ENCODE measurements around the gene GRID1. TPM values are rescaled to one million over a fixed set of nuclear protein-coding genes. Genes with fewer than 3 reads are reported as not detected.

Gene GRID1
- total and polyA plus RNA-seq, 9 of the 15 experiments (the other 6 are each of a cell fraction or from before 2014, with no cell fraction given) = 0.01 to 7.2 (median 1.2) TPM

- Histone ChIP-seq H3K9ac (ENCODE audit: insufficient read depth in 1 of 2, low read depth in 2 of 2, low read length in 2 of 2) (no peak overlapping the region), H4K20me1 (replicated peaks; ENCODE audit: control insufficient read depth, insufficient read depth, low read length) (no peaks in the 10 kb centered on the region), H3K4me2 (ENCODE audit: insufficient read depth, low read length) (no peak overlapping the region), H3K9me1 (ENCODE audit: control insufficient read depth, insufficient read depth, low read length) (no peaks in the 10 kb centered on the region), H2AFZ (ENCODE audit: low read depth, low read length) (no peak overlapping the region), H3K27ac (ENCODE audit: extremely low read depth, low read depth, low read length) (no peak overlapping the region), H3K36me3 (ENCODE audit: control insufficient read depth, insufficient read depth, low read length) (no peaks in the 10 kb centered on the region), H3K27me3 (ENCODE audit: control insufficient read depth in 2 of 2, insufficient read depth in 2 of 2, low read length in 2 of 2) (peaks cover 6 to 60% of the 10 kb centered on the region in 2 experiments; a peak in 3 of 5 replicates), H3K4me1 (replicated peaks in 1 of 2; ENCODE audit: control insufficient read depth in 2 of 2, insufficient read depth in 2 of 2, low read length in 2 of 2) (no peaks in the 10 kb centered on the region), H3K4me3 (no peak overlapping the region), H3K9me3 (replicated peaks; ENCODE audit: control insufficient read depth, insufficient read depth, low read depth, low read length) (no peaks in the 10 kb centered on the region), H3K79me2 (ENCODE audit: control insufficient read depth, insufficient read depth, low read length) (no peaks in the 10 kb centered on the region)
- TF ChIP-seq HNRNPL (IDR thresholded peaks at IDR 0.05; ENCODE audit: low read depth, low read length) (no peak), CBFA2T3 (IDR thresholded peaks at IDR 0.05) (no peak), BCL6 (CRISPR knock-in tag; IDR thresholded peaks at IDR 0.05) (no peak), ZFX (CRISPR knock-in tag; IDR thresholded peaks at IDR 0.05) (no peak), CREB3L1 (IDR thresholded peaks at IDR 0.05; ENCODE audit: borderline replicate concordance, low read depth) (no peak), ZNF57 (CRISPR knock-in tag; IDR thresholded peaks at IDR 0.05) (no peak), NCOA1 (IDR thresholded peaks at IDR 0.05; ENCODE audit: low read depth) (no peak), ZNF121 (CRISPR knock-in tag; conservative IDR thresholded peaks at IDR 0.05) (no peak), HMG20B (CRISPR knock-in tag; IDR thresholded peaks at IDR 0.05) (no peak), SREBF2 (CRISPR knock-in tag; IDR thresholded peaks at IDR 0.05) (no peak), REST (IDR thresholded peaks at IDR 0.05; ENCODE audit: borderline replicate concordance) (no peak), REST (CRISPR knock-in tag; IDR thresholded peaks at IDR 0.05; ENCODE audit: low read depth) (no peak), RB1 (IDR thresholded peaks at IDR 0.05; ENCODE audit: low read depth) (no peak), DPF2 (IDR thresholded peaks at IDR 0.05) (no peak), SAP30 (IDR thresholded peaks at IDR 0.05; ENCODE audit: borderline replicate concordance, insufficient read depth, low read depth, low read length, poor library complexity, severe bottlenecking) (no peak)
- in situ Hi-C loops (cut with MboI) = no loop called here
- intact Hi-C loops (cut with micrococcal nuclease) = no loop called here
- no TSS peak for BruUV-seq (replicated peaks)
- DNase-seq (ENCODE audit: extremely low read depth in 1 of 4, low spot score in 3 of 4) = no peak
- no peak for ATAC-seq
- WGBS (ENCODE audit: insufficient coverage, low coverage, missing lambda C conversion rate) = 0% methylated on average over 1 of the region's 1 CpG
- CTCF ChIA-PET (ENCODE audit: low intra/inter-chr PET ratio) = no interaction called here
- POLR2A ChIA-PET = no interaction called here
- no peak for FAIRE-seq
These were observed 303.3 kb downstream of the GRID1 start for GRCh38 chr10:86063341-86063740.
